ENCODE results near the gene KLHL8.

GRCh38 chr4:87118826-87119225 lies 101.6 kb downstream of the KLHL8 start:
- TF ChIP-seq, protein P1, sequence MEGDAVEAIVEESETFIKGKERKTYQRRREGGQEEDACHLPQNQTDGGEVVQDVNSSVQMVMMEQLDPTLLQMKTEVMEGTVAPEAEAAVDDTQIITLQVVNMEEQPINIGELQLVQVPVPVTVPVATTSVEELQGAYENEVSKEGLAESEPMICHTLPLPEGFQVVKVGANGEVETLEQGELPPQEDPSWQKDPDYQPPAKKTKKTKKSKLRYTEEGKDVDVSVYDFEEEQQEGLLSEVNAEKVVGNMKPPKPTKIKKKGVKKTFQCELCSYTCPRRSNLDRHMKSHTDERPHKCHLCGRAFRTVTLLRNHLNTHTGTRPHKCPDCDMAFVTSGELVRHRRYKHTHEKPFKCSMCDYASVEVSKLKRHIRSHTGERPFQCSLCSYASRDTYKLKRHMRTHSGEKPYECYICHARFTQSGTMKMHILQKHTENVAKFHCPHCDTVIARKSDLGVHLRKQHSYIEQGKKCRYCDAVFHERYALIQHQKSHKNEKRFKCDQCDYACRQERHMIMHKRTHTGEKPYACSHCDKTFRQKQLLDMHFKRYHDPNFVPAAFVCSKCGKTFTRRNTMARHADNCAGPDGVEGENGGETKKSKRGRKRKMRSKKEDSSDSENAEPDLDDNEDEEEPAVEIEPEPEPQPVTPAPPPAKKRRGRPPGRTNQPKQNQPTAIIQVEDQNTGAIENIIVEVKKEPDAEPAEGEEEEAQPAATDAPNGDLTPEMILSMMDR (IDR thresholded peaks at IDR 0.05), result no peak
- TF ChIP-seq EP300 (IDR thresholded peaks at IDR 0.05; ENCODE audit: low read depth), result no peak
- no peak for TF ChIP-seq POLR2AphosphoS5 (IDR thresholded peaks at IDR 0.05)
- TF ChIP-seq POLR2A (IDR thresholded peaks at IDR 0.05), result no peak

All from transverse colon (tissue), 4 donors.